ENCODE measurements around the gene IGFBP4. TPM values are rescaled to one million over a fixed set of nuclear protein-coding genes. Genes with fewer than 3 reads are reported as not detected.
A peak's percentile ranks its signal among the peaks of the same experiment; 100 is the strongest.

IGFBP4 gene
- total and polyA plus RNA-seq, 2 experiments from 2014 or later: 44.9 to 183 TPM

GRCh38 chr17:40418428-40418706 lies 24.9 kb upstream of the IGFBP4 start:
- Histone ChIP-seq H3K4me3 (peak overlapping the region; percentile 25), H3K9me2 (replicated peaks; ENCODE audit: insufficient read depth) (no peaks in the 10 kb centered on the region), H3K27ac (peak overlapping the region; percentile 12), H3K9me3 (ENCODE audit: low read depth) (no peaks in the 10 kb centered on the region), H4K20me1 (ENCODE audit: insufficient read depth, poor library complexity, severe bottlenecking) (no peaks in the 10 kb centered on the region), H3K4me1 (ENCODE audit: insufficient read depth) (no peaks in the 10 kb centered on the region), H3K36me3 (replicated peaks; ENCODE audit: insufficient read depth, low read depth) (no peaks in the 10 kb centered on the region), H3K27me3 (no peaks in the 10 kb centered on the region), H3K79me2 (peaks cover 23% of the 10 kb centered on the region), H3K4me2 (peak overlapping the region; percentile 70), H2AFZ (peak overlapping the region; percentile 54)
- DNase-seq (ENCODE audit: low spot score): no peak
- WGBS (ENCODE audit: low lambda C conversion rate, missing lambda C conversion rate): 79% methylated on average over 16 of the region's 16 CpGs
- no peak for TF ChIP-seq EZH2phosphoT487 (IDR thresholded peaks at IDR 0.05; ENCODE audit: low read depth, severe bottlenecking, unreplicated experiment)
- TF ChIP-seq EZH2 (IDR thresholded peaks at IDR 0.05; ENCODE audit: borderline replicate concordance): no peak
- TF ChIP-seq CTCF (IDR thresholded peaks at IDR 0.05; ENCODE audit: poor library complexity): no peak

- Histone ChIP-seq H3K27ac (no peak overlapping the region), H3K4me1 (ENCODE audit: insufficient read depth) (no peaks in the 10 kb centered on the region), H3K4me2 (no peak overlapping the region), H3K27me3 (no peaks in the 10 kb centered on the region), H3K9me3 (ENCODE audit: low read depth) (no peaks in the 10 kb centered on the region), H3K9me2 (replicated peaks; ENCODE audit: insufficient read depth) (no peaks in the 10 kb centered on the region), H3K36me3 (replicated peaks; ENCODE audit: insufficient read depth, low read depth) (no peaks in the 10 kb centered on the region), H4K20me1 (ENCODE audit: insufficient read depth, poor library complexity, severe bottlenecking) (no peaks in the 10 kb centered on the region), H3K79me2 (peaks cover 23% of the 10 kb centered on the region), H2AFZ (no peak overlapping the region), H3K4me3 (no peak overlapping the region)
- no peak for TF ChIP-seq EZH2 (IDR thresholded peaks at IDR 0.05; ENCODE audit: borderline replicate concordance)
- no peak for TF ChIP-seq CTCF (IDR thresholded peaks at IDR 0.05; ENCODE audit: poor library complexity)
- no peak for TF ChIP-seq EZH2phosphoT487 (IDR thresholded peaks at IDR 0.05; ENCODE audit: low read depth, severe bottlenecking, unreplicated experiment)
- DNase-seq (ENCODE audit: low spot score): peak; percentile 31
- 69% methylated on average over 11 of the region's 11 CpGs for WGBS (ENCODE audit: low lambda C conversion rate, missing lambda C conversion rate)
Observed at GRCh38 chr17:40419559-40420331, 23.5 kb upstream of the IGFBP4 start.

- Histone ChIP-seq H3K4me2 (no peak overlapping the region), H3K9me2 (replicated peaks; ENCODE audit: insufficient read depth) (no peaks in the 10 kb centered on the region), H3K36me3 (replicated peaks; ENCODE audit: insufficient read depth, low read depth) (no peaks in the 10 kb centered on the region), H2AFZ (no peak overlapping the region), H3K27me3 (no peaks in the 10 kb centered on the region), H4K20me1 (ENCODE audit: insufficient read depth, poor library complexity, severe bottlenecking) (no peaks in the 10 kb centered on the region), H3K9me3 (ENCODE audit: low read depth) (no peaks in the 10 kb centered on the region), H3K79me2 (no peaks in the 10 kb centered on the region), H3K4me1 (ENCODE audit: insufficient read depth) (no peaks in the 10 kb centered on the region), H3K27ac (no peak overlapping the region), H3K4me3 (no peak overlapping the region)
- DNase-seq (ENCODE audit: low spot score): no peak
- TF ChIP-seq EZH2 (IDR thresholded peaks at IDR 0.05; ENCODE audit: borderline replicate concordance): no peak
- no peak for TF ChIP-seq EZH2phosphoT487 (IDR thresholded peaks at IDR 0.05; ENCODE audit: low read depth, severe bottlenecking, unreplicated experiment)
- no peak for TF ChIP-seq CTCF (IDR thresholded peaks at IDR 0.05; ENCODE audit: poor library complexity)
- 75% methylated on average over 3 of the region's 3 CpGs for WGBS (ENCODE audit: low lambda C conversion rate, missing lambda C conversion rate)
Observed at GRCh38 chr17:40422990-40423633, 20.1 kb upstream of the IGFBP4 start.

All from hepatocyte (in vitro differentiated cells).